ENCODE data around the gene CEP78.

Gene CEP78

DNA sequence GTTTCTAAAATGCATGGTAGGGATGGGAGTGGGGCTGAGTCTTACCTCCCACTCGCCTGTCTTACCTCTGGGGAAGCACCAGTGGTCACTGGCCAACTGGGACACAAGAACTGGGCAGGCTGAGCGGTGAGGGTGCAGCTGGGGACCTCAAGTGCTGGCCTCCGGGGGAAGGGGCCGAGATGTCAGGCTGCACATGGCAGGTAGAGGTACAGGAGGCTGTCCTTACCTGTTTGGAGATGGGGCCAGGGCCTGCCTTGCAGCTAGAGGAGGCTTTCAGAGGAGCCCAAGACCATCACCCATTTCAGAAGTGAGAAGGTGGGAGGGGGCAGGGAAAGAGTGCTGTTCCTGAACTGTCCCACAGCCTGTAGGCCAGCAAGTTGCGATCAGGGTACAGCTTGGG, 75.2 kb downstream of the CEP78 start:
- no peak for DNase-seq

DNA sequence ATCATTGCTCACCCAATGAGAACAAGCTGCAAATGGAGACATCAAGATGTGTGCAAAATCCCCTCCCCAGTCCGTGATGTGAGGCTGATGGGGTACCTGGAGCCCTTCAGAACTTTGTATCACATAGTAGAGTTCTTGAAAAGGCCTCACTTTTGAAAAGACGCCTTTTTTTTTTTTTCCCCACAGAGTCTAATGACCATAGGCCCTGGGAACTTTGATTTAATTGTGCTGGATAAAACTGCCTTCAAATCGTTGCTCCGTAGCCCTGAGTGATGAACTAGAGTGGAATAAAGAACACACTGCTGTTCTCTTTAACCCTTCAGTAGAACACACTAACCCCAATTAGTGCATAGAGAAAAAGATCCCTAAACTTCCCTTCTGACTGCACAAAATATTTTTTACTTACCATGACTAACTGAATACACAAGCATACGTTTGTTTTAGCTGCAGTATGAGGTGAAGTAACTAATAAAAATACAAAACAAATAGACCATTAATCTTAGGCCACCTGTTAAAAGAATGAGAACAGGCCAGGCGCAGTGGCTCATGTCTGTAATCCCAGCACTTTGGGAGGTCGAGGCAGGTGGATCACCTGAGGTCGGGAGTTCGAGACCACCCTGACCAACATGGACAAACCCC, 76.1 kb downstream of the CEP78 start:
- DNase-seq: no peak

DNA sequence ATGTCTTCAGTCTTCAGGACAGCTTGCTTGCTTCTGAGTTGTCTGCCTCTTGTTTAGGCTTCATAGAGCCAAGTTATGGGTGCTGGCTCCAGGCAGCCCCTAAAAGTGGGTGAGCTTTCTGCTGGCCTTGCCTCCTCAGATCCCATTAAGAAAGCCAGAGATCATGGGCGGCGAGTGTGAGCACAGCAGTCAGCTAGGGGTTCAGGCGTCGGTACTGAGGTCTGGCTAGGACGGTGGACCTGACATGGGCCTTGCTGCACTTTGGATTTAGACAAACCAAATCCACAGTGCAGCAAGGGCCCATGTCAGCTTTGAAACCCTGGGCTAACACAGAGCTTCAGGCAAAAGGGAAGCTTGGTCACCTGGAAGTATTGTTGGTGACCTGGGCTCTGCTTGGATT, 78.7 kb downstream of the CEP78 start:
- no peak for DNase-seq

DNA sequence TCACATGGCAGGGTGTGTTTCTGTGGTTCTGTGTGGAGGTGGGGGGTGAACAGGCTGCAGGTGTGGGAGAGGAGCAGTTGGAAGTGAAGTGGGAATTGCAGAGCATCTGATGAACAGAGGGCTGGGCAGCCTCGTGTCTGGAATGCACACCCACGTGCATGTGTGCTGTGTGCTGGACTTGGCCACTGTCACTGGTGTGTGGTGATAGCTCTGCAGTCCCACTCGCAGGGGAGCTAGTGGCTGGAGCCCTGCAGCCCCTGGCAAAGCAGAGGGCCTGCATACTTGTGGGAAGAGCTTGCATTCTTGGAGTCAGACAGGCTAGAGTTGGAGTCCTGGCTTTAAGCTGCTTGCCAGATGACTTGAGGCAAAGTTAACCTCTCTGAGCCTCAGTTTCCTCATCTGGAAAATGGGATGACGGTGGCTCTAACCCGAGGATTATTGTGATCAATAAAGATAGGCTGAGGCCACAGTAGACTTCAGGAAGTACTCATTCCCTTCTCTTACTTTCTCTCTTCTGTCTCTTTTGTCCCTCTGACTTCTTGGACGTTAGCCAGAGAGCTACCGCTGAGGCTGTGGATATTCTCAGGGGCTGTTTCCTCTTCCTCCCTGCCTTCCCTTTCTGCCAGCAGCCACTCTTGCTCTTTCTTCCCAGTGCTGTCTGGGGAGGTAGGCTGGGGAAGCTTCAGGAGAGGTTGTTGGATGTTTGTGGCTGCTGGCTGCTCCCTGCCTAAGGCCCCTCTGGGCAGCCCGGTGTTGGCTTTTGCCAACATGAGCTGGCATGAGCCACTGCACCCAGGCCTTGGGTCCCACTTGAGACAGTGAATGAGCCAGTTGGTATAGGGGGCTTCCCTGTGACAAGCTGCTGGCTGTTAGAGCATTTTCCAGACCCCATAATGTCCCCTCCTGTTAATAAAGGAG, 79.3 kb downstream of the CEP78 start:
- DNase-seq: no peak

DNA sequence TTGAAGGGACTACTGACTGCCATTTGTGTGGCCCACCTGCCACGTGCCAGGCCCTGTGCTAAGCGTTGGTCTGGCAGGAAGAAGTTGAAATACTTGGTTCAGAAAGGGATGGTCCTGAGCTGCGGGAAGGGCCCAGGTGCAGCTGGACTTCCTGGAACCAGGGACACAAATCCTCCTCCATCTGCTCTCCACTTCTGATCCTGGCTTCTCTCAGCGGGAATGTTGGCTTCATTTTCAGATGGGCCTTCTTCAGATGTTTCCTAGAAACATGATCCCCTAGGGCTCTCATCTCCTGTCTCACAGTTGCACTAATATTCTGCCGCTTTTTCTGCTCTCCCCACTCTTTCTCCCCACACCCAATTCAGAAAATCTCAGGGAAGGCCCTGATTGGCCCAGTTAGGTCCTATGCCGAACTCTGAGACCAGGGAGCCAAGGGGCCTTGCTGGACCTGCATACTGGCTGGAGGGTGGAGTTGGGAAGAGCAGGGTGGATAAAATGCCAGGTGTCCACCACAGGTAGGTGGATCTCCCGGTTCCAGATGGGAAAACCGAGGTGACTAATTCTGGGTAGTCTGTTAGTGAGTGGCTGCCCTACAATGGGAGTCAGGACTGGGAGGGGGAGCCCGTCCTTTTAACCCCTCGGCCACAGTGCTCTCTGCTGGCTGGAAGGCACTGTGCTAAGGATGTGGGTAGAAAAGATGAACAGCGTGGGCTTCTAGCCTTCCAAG, 80.5 kb downstream of the CEP78 start:
- peak in 1 of 2 experiments; percentile 23 for DNase-seq

DNA sequence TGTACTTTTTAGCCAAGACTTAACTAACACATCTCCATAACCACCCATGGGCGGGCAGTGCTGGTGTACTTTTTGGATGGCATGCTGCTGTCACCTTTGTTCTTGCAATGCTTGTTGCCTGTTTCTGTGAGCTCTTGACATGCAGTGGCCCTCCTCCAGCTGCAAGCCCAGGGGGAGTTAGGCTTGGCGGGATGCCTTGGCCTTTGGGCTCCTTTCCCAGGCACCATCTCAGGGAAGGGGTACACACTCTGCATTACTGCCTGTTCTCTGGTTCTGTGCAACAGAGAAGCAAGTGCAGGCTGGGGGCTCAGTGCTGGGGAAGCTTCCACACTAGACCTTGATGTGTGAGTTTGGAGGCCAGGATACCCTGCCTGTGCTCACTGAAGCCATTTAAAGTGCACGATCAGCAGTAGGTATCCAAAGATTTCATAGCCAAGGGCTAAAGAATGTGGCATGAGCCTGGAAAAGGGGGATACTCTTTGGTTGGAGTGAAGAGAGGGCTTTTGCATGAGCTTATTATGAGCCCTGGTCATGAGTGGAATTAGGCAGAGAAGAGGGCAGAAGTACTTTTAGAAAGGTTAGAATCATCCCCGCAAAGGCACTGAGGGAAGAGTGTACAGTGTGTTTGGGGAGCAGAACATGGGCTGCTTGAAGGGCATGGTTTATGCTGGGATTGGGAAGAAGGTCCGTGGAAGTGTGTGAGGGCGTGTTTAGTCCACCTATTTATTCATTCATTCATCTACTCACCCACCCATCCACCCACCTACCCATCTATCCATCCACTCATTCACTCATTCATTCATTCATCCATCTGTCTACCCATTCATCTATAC, 83.5 kb downstream of the CEP78 start:
- DNase-seq: peak in 1 of 2 experiments; percentile 3

DNA sequence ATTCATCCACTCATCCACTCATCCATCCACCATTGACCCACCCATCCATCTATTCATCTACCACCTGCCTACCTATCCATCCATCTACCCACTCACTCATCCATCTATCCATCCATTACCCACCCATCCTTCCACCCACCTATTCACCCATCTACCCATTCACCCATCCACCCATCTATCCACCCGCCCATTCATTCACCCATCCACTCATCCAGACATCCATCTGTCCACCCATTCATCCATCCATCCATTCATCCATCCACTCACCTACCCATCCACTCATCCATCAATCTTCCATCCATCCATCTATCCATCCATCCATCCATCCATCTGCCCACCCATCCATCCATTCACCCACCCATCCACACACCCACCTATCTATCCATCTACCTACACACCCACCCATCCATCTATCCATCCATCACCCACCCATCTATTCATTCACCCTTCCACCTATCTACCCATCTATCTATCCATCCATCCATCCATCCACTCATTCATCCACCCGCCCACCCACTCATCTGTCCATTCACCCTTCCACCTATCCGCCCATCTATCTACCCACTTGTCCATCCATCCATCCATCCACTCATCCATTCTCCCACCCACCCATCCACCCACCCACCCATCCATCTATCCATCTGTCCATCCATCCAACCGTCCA, 84.3 kb downstream of the CEP78 start:
- DNase-seq: no peak

DNA sequence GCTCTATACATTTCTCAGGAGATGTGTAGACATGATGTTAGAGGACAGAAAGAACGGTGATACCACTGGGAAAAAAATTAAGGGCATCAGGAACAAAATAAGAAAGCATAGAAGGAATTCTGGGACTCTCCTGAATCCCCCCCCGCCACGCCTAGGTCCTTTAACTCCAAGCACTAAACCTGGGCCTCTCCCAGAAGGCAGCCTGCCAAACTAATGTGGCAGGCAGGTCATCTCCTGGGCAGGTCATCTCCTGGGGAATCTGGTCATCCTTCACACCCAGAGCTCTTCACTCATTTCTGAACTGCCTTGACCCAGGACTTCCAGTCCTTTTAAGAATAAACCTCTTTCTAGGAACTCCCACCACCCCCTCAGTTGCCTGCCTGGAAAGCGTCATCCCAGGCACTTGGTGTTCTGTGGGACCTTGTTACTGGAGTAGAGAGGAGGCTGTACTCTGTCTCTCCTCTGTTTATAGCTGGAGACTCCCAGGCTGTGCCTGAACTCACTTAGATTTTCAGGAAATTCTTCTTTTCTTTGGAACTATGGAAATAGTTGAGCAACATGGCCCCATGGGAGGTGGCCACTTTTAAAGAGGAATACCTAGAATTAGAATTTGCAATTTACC, 85.1 kb downstream of the CEP78 start:
- DNase-seq: no peak

DNA sequence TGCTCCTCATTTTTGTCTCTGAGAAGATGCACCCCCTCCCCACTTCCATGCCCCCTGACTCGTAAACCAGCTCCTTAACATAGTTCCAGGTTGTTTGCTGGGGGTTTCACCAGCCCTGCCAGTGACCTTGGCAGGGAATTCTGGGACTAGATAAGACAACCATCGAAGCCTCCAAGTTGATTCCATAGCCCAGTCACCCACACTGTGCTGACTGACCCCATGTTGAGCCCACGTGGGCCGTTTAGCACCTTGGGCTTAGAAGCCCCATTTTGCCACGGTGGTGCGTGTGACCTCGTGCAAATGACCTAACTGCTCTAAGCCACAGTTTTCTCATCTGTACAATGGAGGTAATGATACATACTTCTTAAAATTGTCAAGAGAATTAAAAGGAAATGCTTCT, 85.6 kb downstream of the CEP78 start:
- no peak for DNase-seq

DNA sequence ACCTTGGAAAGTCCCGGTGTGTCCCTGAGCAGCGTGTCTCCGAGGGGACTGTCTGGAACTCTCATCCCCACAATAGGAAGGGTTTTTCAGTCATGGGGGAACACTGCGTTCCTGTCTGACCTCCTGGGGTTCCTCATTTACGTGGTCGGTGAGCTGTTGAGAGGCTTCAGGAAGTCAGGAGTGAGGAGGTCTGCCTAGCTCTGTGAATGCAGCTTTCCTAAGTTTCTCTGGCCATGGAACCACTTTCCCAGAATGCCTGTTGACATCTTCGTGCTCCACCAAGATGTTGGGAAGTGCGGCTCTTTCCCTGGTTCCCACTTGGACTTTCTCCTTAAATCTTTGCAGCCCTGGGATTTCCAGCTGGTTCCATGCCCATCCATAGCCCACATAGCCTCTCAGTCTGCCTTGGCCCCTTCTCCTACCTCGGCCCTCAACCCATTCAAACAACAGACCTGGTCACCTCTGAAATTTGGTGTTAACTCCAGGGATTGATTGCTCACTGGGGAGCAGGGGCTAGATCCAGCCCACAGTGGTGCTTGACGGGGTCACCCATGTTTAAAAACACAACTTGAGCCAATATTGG, 88.3 kb downstream of the CEP78 start:
- no peak for DNase-seq

DNA sequence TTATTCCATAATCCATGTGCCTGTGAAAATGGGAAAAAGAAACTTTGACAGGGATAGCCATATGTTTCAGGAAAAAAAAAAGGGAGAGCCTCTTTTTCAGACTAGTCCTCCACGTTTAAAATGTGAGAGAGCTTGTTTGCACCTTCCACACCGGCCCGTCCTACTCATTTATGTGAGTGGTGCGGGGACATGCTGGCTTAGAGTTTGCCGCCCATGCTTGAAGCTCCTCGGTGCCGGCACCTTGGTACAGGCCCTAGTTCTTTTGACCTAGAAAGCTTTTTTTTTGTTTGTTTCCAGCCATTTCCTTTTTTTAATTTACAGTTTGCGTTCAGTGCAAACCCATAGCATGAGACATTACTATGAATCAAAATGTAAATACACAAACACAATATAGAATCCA, 88.8 kb downstream of the CEP78 start:
- DNase-seq: no peak

DNA sequence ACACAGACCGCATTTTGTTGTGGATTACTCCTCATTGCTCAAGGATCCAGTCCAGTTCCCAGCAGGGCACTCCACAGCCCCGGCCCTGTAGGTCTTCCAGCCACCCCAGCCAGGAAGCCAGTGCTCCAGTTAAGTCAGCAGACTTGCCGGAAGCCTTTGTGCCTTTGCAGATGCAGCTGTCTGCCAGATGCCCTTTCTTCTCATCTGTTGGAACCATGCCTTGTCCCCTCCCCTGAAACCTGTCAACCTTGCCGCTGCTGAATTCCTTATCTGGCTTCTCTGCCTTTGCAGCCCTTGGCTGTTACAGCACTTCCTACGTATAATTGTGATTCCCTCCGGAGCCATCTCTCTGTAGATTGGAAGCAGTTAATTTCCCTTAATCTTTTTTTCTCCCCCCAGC, 89.5 kb downstream of the CEP78 start:
- DNase-seq: no peak

DNA sequence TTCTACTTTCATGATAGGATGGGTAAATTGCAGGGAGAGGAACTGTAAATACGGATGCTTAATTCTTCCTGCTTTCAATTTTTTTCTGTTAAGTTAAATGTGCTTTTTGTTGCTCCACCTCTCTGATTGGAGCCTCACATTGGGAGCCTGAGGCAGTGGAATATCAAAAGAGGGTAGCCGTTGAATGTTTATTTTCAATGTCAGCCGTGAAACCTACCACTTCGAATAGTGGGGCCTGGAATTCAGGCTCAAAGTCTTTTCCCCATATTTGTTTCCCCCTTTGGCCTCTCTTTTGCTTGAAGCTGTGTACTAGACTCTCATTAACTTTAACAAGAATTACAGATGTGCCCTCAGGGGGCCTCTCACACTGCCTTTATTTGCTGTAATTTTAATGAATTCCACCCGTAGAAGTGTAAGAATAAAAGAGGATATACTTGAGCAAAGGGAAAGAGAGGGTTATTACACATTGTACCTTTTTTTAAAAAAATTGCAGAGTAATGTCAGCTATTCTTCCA, 90.0 kb downstream of the CEP78 start:
- no peak for DNase-seq

DNA sequence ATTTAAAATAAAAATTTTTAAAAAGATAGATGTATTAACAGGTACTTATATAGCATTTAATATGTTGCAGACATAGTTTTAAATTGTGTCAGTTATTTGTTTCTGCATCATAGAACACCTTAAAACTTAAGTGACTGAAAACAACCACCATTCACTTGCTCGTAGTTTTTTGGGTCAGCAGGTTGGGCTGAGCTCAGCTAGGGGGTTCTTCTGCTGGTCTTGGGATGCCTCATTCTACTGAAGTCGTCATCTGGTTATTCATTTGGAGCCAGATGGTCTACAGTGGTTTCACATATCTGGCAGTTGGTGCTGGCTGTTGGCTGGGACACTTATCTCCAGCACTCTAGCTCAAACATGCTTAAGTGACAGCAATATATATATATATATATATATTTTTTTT, 90.7 kb downstream of the CEP78 start:
- DNase-seq: no peak

Data from NCI-H446 (cell line).